GM19452 (cell line): ENCODE data around the gene LRRC55.

Experiments
- ATAC-seq: cut with Tn5 transposase; IDR thresholded peaks from one replicate; pipeline ENCODE4 v1.9.1; 2021; ENCODE audit not compliant: unreplicated experiment

LRRC55 gene

GRCh38 chr11:57200917-57201316 lies 19.2 kb downstream of the LRRC55 start:
- ATAC-seq, result no peak

GRCh38 chr11:57202281-57202680 lies 20.5 kb downstream of the LRRC55 start:
- ATAC-seq, result no peak

GRCh38 chr11:57203359-57203758 lies 21.6 kb downstream of the LRRC55 start:
- ATAC-seq, result no peak

- ATAC-seq, result no peak
Observed at GRCh38 chr11:57203882-57204480, 22.2 kb downstream of the LRRC55 start.

- ATAC-seq, result no peak
Observed at GRCh38 chr11:57205041-57205641, 23.4 kb downstream of the LRRC55 start.

- no peak for ATAC-seq
Observed at GRCh38 chr11:57207168-57207567, 25.4 kb downstream of the LRRC55 start.

- no peak for ATAC-seq
Observed at GRCh38 chr11:57210781-57211180, 29.0 kb downstream of the LRRC55 start.

GRCh38 chr11:57213342-57214097 lies 31.8 kb downstream of the LRRC55 start:
- no peak for ATAC-seq

- ATAC-seq, result no peak
Observed at GRCh38 chr11:57214098-57214417, 32.3 kb downstream of the LRRC55 start.

- ATAC-seq, result no peak
Observed at GRCh38 chr11:57214494-57214893, 32.7 kb downstream of the LRRC55 start.

GRCh38 chr11:57216463-57216862 lies 34.7 kb downstream of the LRRC55 start:
- no peak for ATAC-seq

GRCh38 chr11:57217053-57217452 lies 35.3 kb downstream of the LRRC55 start:
- no peak for ATAC-seq

- no peak for ATAC-seq
Observed at GRCh38 chr11:57219021-57219627, 37.4 kb downstream of the LRRC55 start.

GRCh38 chr11:57222239-57222638 lies 40.5 kb downstream of the LRRC55 start:
- ATAC-seq, result no peak

- ATAC-seq, result no peak
Observed at GRCh38 chr11:57223601-57224000, 41.8 kb downstream of the LRRC55 start.

GRCh38 chr11:57224128-57224527 lies 42.4 kb downstream of the LRRC55 start:
- ATAC-seq, result no peak

- no peak for ATAC-seq
Observed at GRCh38 chr11:57224537-57224936, 42.8 kb downstream of the LRRC55 start.

- ATAC-seq, result no peak
Observed at GRCh38 chr11:57228600-57228999, 46.8 kb downstream of the LRRC55 start.

- no peak for ATAC-seq
Observed at GRCh38 chr11:57230316-57230715, 48.6 kb downstream of the LRRC55 start.

- no peak for ATAC-seq
Observed at GRCh38 chr11:57230791-57231538, 49.2 kb downstream of the LRRC55 start.

- no peak for ATAC-seq
Observed at GRCh38 chr11:57231539-57232253, 49.9 kb downstream of the LRRC55 start.
